Psoas muscle (tissue), 8 donors: Measurements from ENCODE around the gene FANCC. TPM values are rescaled to one million over a fixed set of nuclear protein-coding genes. Genes with fewer than 3 reads are reported as not detected.
A peak's percentile ranks its signal among the peaks of the same experiment; 100 is the strongest.

Source experiments
- ATAC-seq, 4 donors: fragments of 200-7000 bp; cut with Tn5 transposase; one replicate each; pipeline ENCODE4 v1.9.1; 2020; ENCODE audit warnings: moderate library complexity in 3 of 4, mild to moderate bottlenecking in 2 of 4
- DNase-seq, 2 donors: peaks; one replicate each; pipeline ENCODE4 v3.0.0-alpha.2; 2020
- H3K27ac ChIP-seq: fragments of 200-600 bp; one replicate; pipeline ENCODE4 v1.8.0; 2022
- H3K27me3 ChIP-seq, 3 donors: fragments of 200-600 bp in 1 of 3; one replicate each; pipeline versions ENCODE4 v1.6.1 to v1.8.0; 2013 to 2022; ENCODE audit warnings: low read length in 2 of 3, mild to moderate bottlenecking in 2 of 3, moderate library complexity in 1 of 3; ENCODE audit not compliant: insufficient read depth in 3 of 3
- H3K36me3 ChIP-seq, 2 donors: fragments of 200-600 bp in 1 of 2; one replicate each; pipeline versions ENCODE4 v1.6.1 to v1.8.0; 2013 to 2022; ENCODE audit warnings: low read depth in 1 of 2, mild to moderate bottlenecking in 1 of 2, moderate library complexity in 1 of 2; ENCODE audit not compliant: insufficient read depth in 1 of 2
- H3K4me1 ChIP-seq: fragments of 200-600 bp; one replicate; pipeline ENCODE4 v1.8.0; 2022
- H3K4me3 ChIP-seq: fragments of 200-600 bp; one replicate; pipeline ENCODE4 v1.8.0; 2022; ENCODE audit warnings: mild to moderate bottlenecking
- H3K9me3 ChIP-seq: fragments of 200-600 bp; one replicate; pipeline ENCODE4 v1.8.0; 2022
- WGBS, 3 donors: extraction: QIAGEN DNeasy Blood & Tissue Kit; methylation state at CpG; one replicate each; pipeline versions ENCODE4 v1.1.6 to v1.1.7; 2013; 5-methylcytosine and 5-hydroxymethylcytosine counted together
- intact Hi-C, 2 donors: fragments of 100-400 bp; cut with DNase I; formaldehyde crosslinking; loops; one replicate each; pipeline versions ENCODE4 v1.11.0 to v1.14.2; 2022
- polyA plus RNA-seq, 3 donors: library from polyadenylated mRNA; stranded (reverse); fragments of 200-250 nt; gene quantifications; one replicate each; pipeline ENCODE4 v1.2.3, GENCODE V29; 2013
- total RNA-seq, 4 donors: library from RNA; stranded (reverse); fragmentation: NEBNext Ultra II Directional in 2 of 4; extraction: Animal tissue kit (Norgen Biotek cat#: 25700) in 2 of 4; gene quantifications; one replicate each; pipeline versions ENCODE4 v1.2.1 to v1.2.4, GENCODE V29; 2021 to 2023
- TF ChIP-seq, protein P1 (sequence below): fragments of 200-600 bp; IDR thresholded peaks from one replicate; pipeline ENCODE4 v1.8.0; 2022; ENCODE audit warnings: antibody characterized with exemption
- donor health status: healthy with polysubstance abuse.
- donor health status: DM: no; HTN: no; CAD: no; lungs with moderate emphysema.
- donor health status: Bipolar disorder and iron deficiency.
- donor health status: healthy.
- donor health status: DM: yes; HTN: yes; CAD: no.
- donor health status: DM: no; HTN: no; CAD: no.
- donor health status: DM: no; HTN: no; CAD: no.
- donor health status: DM: yes; HTN: yes; CAD: no.

Gene FANCC
- total and polyA plus RNA-seq, 7 donors, result 2.1 to 5.2 (median 3.6) TPM

DNA sequence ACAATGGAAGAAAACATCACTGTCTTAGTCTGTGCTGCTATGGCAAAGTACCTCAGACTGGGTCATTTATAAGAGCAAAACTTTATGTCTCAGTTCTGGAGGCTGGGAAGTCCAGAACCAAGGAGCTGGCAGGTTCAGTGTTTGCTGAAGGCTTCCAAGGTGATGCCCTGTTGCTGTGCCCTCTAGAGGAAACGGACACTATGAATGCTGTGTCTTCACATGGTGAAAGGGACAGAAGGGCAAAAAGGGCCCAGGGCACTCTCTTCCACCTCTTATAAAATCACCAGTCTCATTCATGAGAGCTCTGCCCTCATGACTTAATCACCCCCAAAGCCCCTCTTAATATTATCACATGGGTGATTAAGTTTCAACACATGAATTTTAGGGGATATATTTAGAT is 143.5 kb downstream of the FANCC start:
- intact Hi-C loops, result no loop called here
- Histone ChIP-seq H3K27ac (no peak overlapping the region), H3K36me3 (no peaks in the 10 kb centered on the region), H3K4me1 (peaks cover 26% of the 10 kb centered on the region), H3K4me3 (no peak overlapping the region), H3K27me3 (no peaks in the 10 kb centered on the region), H3K9me3 (no peaks in the 10 kb centered on the region)
- WGBS, 3 donors, result 28 to 73% (median 35%) methylated on average over 1 of the region's 1 CpG
- DNase-seq (no peak), ATAC-seq (no peak)
- TF ChIP-seq, protein P1, sequence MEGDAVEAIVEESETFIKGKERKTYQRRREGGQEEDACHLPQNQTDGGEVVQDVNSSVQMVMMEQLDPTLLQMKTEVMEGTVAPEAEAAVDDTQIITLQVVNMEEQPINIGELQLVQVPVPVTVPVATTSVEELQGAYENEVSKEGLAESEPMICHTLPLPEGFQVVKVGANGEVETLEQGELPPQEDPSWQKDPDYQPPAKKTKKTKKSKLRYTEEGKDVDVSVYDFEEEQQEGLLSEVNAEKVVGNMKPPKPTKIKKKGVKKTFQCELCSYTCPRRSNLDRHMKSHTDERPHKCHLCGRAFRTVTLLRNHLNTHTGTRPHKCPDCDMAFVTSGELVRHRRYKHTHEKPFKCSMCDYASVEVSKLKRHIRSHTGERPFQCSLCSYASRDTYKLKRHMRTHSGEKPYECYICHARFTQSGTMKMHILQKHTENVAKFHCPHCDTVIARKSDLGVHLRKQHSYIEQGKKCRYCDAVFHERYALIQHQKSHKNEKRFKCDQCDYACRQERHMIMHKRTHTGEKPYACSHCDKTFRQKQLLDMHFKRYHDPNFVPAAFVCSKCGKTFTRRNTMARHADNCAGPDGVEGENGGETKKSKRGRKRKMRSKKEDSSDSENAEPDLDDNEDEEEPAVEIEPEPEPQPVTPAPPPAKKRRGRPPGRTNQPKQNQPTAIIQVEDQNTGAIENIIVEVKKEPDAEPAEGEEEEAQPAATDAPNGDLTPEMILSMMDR, result no peak

DNA sequence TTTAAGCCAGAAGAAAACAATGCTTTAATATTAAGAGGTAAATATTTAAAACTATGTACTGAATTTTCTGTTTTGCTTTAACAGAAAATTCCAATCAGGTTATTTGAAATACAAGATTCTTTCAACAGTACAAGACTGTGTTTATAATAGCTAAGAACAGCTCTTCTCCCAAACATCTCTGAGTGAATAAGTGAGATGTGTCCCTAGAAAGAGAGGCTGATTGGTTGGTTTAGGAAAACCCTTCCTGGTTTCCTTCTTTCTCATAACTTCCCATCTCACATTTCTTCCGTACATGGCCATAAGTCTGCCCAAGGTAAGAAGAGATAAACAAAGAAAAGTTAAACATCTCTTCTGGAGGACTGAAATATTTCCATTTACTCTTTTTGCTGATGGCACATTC is 145.9 kb downstream of the FANCC start:
- ATAC-seq (no peak), DNase-seq (no peak)
- peaks cover 19% of the 10 kb centered on the region for H3K4me1 ChIP-seq
- intact Hi-C loops, result no loop called here
- H3K36me3 ChIP-seq, result peaks cover 0 to 3% of the 10 kb centered on the region in 2 donors
- H3K9me3 ChIP-seq, result no peaks in the 10 kb centered on the region
- TF ChIP-seq, protein P1, result no peak
- no peak overlapping the region for H3K27ac ChIP-seq
- WGBS, 3 donors, result 89 to 93% (median 91%) methylated on average over 1 of the region's 1 CpG
- no peaks in the 10 kb centered on the region for H3K27me3 ChIP-seq
- no peak overlapping the region for H3K4me3 ChIP-seq

DNA sequence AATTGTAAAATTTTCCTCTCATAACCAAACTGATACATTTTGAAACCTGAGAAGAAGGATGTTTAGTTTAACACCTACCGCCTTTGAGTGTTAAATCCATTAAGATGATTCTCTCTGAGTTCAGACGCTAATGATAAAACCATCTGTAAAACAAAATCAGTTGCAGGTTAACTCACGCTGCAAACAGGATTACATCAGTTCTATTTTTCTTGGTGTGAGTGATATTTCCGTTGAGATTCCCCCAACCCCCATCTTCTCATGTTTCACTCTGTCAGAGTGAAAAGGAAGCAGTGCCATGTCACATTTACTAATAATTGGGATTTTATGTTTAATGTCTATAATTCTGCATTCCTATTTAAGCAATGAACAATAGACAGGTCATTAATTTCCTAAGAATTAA is 146.5 kb downstream of the FANCC start:
- no peak for DNase-seq
- peak overlapping the region; percentile 1 for H3K27ac ChIP-seq
- ATAC-seq, result peak; percentile 46 to 75 (median 56)
- H3K27me3 ChIP-seq, result no peaks in the 10 kb centered on the region
- TF ChIP-seq, protein P1, result no peak
- no peaks in the 10 kb centered on the region for H3K9me3 ChIP-seq
- intact Hi-C loops, result no loop called here
- no peak overlapping the region for H3K4me3 ChIP-seq
- peaks cover 13% of the 10 kb centered on the region for H3K4me1 ChIP-seq
- peaks cover 0 to 3% of the 10 kb centered on the region in 2 donors for H3K36me3 ChIP-seq
- 19 to 27% (median 22%) methylated on average over 4 of the region's 4 CpGs for WGBS, 3 donors

DNA sequence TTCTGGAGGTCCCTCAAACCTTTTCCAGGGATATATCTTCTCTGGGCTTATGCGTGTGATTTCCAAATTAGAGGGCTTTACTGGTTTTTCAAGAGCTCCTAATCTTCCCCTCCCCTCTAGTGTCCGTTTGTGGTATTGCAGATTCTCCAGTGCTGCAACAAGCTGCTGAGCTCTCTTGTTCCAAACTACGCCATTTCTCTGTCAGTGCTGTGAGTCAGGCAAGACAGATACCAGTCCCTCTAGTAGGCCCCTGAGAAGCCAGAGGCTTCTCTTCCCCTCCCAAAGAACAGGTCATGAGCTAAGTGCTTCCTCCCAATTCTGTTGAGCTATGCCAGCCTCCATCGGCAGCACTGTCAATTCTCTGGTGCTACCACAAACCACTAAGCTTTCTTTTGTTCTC is 149.5 kb downstream of the FANCC start:
- ATAC-seq (peak; percentile 62 to 79 (median 73)), DNase-seq (no peak)
- peaks cover 0 to 3% of the 10 kb centered on the region in 2 donors for H3K36me3 ChIP-seq
- no peaks in the 10 kb centered on the region for H3K9me3 ChIP-seq
- TF ChIP-seq, protein P1, result peak; percentile 84
- peaks cover 10% of the 10 kb centered on the region for H3K4me1 ChIP-seq
- no peak overlapping the region for H3K27ac ChIP-seq
- H3K27me3 ChIP-seq, result no peaks in the 10 kb centered on the region
- no peak overlapping the region for H3K4me3 ChIP-seq
- intact Hi-C loops, result no loop called here
- 59 to 81% (median 63%) methylated on average over 4 of the region's 4 CpGs for WGBS, 3 donors

DNA sequence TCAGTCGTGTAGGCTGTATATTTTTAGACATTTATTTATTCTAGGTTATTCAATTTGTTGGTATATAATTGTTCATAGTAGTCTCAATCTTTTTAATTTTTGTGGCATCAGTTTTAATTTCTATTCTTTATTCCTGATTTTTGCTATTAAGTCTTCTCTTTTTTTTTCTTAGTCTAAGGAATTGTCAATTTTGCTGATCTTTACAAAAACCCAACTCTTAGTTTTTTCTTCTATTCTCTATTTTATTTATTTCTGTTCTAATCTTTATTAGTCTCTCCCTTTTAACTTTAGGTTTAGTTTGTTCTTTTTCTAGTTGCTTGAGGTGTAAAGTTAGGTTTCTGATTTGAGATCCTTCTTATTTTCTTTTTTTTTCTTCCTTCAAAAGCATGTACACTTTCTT is 152.5 kb downstream of the FANCC start:
- ATAC-seq (no peak), DNase-seq (no peak)
- WGBS, 3 donors, result 95 to 97% (median 95%) methylated on average over 1 of the region's 1 CpG
- H3K9me3 ChIP-seq, result no peaks in the 10 kb centered on the region
- no peaks in the 10 kb centered on the region for H3K4me1 ChIP-seq
- H3K36me3 ChIP-seq, result peaks cover 0 to 5% of the 10 kb centered on the region in 2 donors
- intact Hi-C loops, result no loop called here
- no peak overlapping the region for H3K4me3 ChIP-seq
- TF ChIP-seq, protein P1, result no peak
- H3K27me3 ChIP-seq, result no peaks in the 10 kb centered on the region
- H3K27ac ChIP-seq, result no peak overlapping the region
